Tibial nerve (tissue), 4 donors: ENCODE data around the gene GRM8.
"Not testable (repeated sequence)": the region's sequence is repeated elsewhere in the genome, so short reads cannot be mapped to it uniquely, and the experiment has no call there.

Experiments used
- EP300 ChIP-seq, 2 donors: sonication (generic); formaldehyde crosslinking; IDR thresholded peaks; one replicate each; pipeline ENCODE4 v1.6.1; 2017; ENCODE audit warnings: antibody characterized with exemption in 2 of 2, mild to moderate bottlenecking in 1 of 2
- POLR2A ChIP-seq, 2 donors: fragments of 450-650 bp; IDR thresholded peaks; one replicate each; pipeline ENCODE4 v1.6.1; 2017; ENCODE audit warnings: antibody characterized with exemption in 2 of 2, mild to moderate bottlenecking in 2 of 2, moderate library complexity in 2 of 2
- TF ChIP-seq, protein P1 (sequence below), 5 experiments: fragments of 200-600 bp in 3 of 5; fragments of 450-650 bp in 2 of 5; sonication (generic) in 3 of 5; IDR thresholded peaks; one replicate each; pipeline ENCODE4 v1.5.1; 2016 to 2019; ENCODE audit warnings: antibody characterized with exemption in 5 of 5, mild to moderate bottlenecking in 3 of 5, moderate library complexity in 2 of 5

DNA sequence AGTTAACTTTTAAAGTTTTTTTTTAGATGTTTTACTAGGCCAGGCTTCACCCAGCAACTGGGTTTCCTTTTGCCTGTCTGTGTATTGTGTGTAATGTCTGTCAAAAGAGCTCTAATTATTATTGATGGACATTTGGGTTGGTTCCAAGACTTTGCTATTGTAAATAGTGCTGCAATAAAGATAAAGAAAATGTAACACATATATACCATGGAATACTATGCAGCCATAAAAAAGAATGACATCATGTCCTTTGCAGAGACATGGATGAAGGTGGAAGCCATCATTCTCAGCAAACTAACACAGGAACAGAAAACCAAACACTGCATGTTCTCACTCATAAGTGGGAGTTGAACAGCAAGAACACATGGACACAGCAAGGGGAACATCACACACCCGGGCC lies 584.0 kb downstream of the GRM8 start:
- TF ChIP-seq POLR2A, EP300 (IDR thresholded peaks at IDR 0.05): not testable (repeated sequence)
- TF ChIP-seq, protein P1, sequence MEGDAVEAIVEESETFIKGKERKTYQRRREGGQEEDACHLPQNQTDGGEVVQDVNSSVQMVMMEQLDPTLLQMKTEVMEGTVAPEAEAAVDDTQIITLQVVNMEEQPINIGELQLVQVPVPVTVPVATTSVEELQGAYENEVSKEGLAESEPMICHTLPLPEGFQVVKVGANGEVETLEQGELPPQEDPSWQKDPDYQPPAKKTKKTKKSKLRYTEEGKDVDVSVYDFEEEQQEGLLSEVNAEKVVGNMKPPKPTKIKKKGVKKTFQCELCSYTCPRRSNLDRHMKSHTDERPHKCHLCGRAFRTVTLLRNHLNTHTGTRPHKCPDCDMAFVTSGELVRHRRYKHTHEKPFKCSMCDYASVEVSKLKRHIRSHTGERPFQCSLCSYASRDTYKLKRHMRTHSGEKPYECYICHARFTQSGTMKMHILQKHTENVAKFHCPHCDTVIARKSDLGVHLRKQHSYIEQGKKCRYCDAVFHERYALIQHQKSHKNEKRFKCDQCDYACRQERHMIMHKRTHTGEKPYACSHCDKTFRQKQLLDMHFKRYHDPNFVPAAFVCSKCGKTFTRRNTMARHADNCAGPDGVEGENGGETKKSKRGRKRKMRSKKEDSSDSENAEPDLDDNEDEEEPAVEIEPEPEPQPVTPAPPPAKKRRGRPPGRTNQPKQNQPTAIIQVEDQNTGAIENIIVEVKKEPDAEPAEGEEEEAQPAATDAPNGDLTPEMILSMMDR (IDR thresholded peaks at IDR 0.05) = not testable (repeated sequence)
